Hepatocyte (in vitro differentiated cells): ENCODE measurements around the gene KRT26. TPM values are rescaled to one million over a fixed set of nuclear protein-coding genes. Genes with fewer than 3 reads are reported as not detected.
"Not testable (repeated sequence)": the region's sequence is repeated elsewhere in the genome, so short reads cannot be mapped to it uniquely, and the experiment has no call there.

Experiments
- DNase-seq: peaks from one replicate; pipeline ENCODE4 v3.0.0-alpha.2; 2016; ENCODE audit warnings: low spot score
- H2AFZ ChIP-seq: fragments of 200-600 bp; sonication (generic); 2 replicates; pipeline ENCODE4 v1.6.0; 2016; ENCODE audit warnings: antibody characterized with exemption, mild to moderate bottlenecking
- H3K27ac ChIP-seq: fragments of 200-600 bp; sonication (generic); 2 replicates; pipeline ENCODE4 v1.5.1; 2016; ENCODE audit warnings: mild to moderate bottlenecking
- H3K27me3 ChIP-seq: fragments of 200-600 bp; sonication (generic); 2 replicates; pipeline ENCODE4 v1.6.1; 2016
- H3K36me3 ChIP-seq: fragments of 200-600 bp; sonication (generic); replicated peaks from 2 replicates; pipeline ENCODE4 v1.5.1; 2016; ENCODE audit warnings: low read depth; ENCODE audit not compliant: insufficient read depth
- H3K4me1 ChIP-seq: fragments of 200-600 bp; sonication (generic); 2 replicates; pipeline ENCODE4 v1.5.1; 2016; ENCODE audit warnings: mild to moderate bottlenecking, moderate library complexity; ENCODE audit not compliant: insufficient read depth
- H3K4me2 ChIP-seq: fragments of 200-600 bp; sonication (generic); 2 replicates; pipeline ENCODE4 v1.6.0; 2016
- H3K4me3 ChIP-seq: fragments of 200-600 bp; sonication (generic); 2 replicates; pipeline ENCODE4 v1.5.1; 2016; ENCODE audit warnings: mild to moderate bottlenecking
- H3K79me2 ChIP-seq: fragments of 200-600 bp; sonication (generic); 2 replicates; pipeline ENCODE4 v1.6.0; 2017; ENCODE audit warnings: mild to moderate bottlenecking
- H3K9me2 ChIP-seq: fragments of 200-600 bp; sonication (generic); replicated peaks from 2 replicates; pipeline ENCODE4 v1.6.0; 2017; ENCODE audit warnings: mild to moderate bottlenecking; ENCODE audit not compliant: insufficient read depth
- H3K9me3 ChIP-seq: fragments of 200-600 bp; sonication (generic); 2 replicates; pipeline ENCODE4 v1.5.1; 2016; ENCODE audit warnings: low read depth, mild to moderate bottlenecking
- H4K20me1 ChIP-seq: fragments of 200-600 bp; sonication (generic); 2 replicates; pipeline ENCODE4 v1.6.0; 2016; ENCODE audit warnings: mild to moderate bottlenecking; ENCODE audit not compliant: insufficient read depth, poor library complexity, severe bottlenecking
- CTCF ChIP-seq: fragments of 200-600 bp; sonication (generic); IDR thresholded peaks from 2 replicates; pipeline ENCODE4 v1.5.1; 2016; ENCODE audit warnings: antibody characterized with exemption, mild to moderate bottlenecking; ENCODE audit not compliant: poor library complexity
- EZH2 ChIP-seq: fragments of 200-600 bp; sonication (generic); IDR thresholded peaks from 2 replicates; pipeline ENCODE4 v1.6.1; 2016; ENCODE audit warnings: antibody characterized with exemption, mild to moderate bottlenecking, borderline replicate concordance
- EZH2phosphoT487 ChIP-seq: fragments of 200-600 bp; sonication (generic); IDR thresholded peaks from one replicate; pipeline ENCODE4 v1.6.1; 2018; ENCODE audit warnings: antibody characterized with exemption, mild to moderate bottlenecking, low read depth, moderate library complexity; ENCODE audit not compliant: unreplicated experiment, severe bottlenecking
- WGBS: methylation state at CpG from one replicate; pipeline ENCODE4 v1.1.6; 2016; ENCODE audit warnings: low lambda C conversion rate; ENCODE audit errors: missing lambda C conversion rate; 5-methylcytosine and 5-hydroxymethylcytosine counted together
- polyA plus RNA-seq: library from polyadenylated mRNA; unstranded; fragments of >200 nt; fragmentation: Nextera tagmentation; extraction: Ambion mirVana; gene quantifications from 2 replicates; pipeline ENCODE4 v1.2.1, GENCODE V29; 2016
- total RNA-seq: library from RNA; depleted of rRNA; stranded (reverse); fragments of >200 nt; gene quantifications from 2 replicates; pipeline ENCODE4 v1.2.3, GENCODE V29; 2014

KRT26 gene
- total and polyA plus RNA-seq, 2 experiments from 2014 or later: not detected

GRCh38 chr17:40751065-40751464, 20.9 kb downstream of the KRT26 start:
- DNase-seq: no peak
- no peaks in the 10 kb centered on the region for H3K9me3 ChIP-seq
- no peak overlapping the region for H3K4me3 ChIP-seq
- TF ChIP-seq EZH2phosphoT487 (no peak), CTCF (no peak), EZH2 (no peak)
- H3K4me2 ChIP-seq: no peak overlapping the region
- H3K4me1 ChIP-seq: no peaks in the 10 kb centered on the region
- peaks cover 8% of the 10 kb centered on the region for H3K27me3 ChIP-seq
- H3K9me2 ChIP-seq: no peaks in the 10 kb centered on the region
- H3K27ac ChIP-seq: no peak overlapping the region
- no peaks in the 10 kb centered on the region for H4K20me1 ChIP-seq
- 93% methylated on average over 14 of the region's 14 CpGs for WGBS
- H2AFZ ChIP-seq: no peak overlapping the region
- no peaks in the 10 kb centered on the region for H3K79me2 ChIP-seq
- H3K36me3 ChIP-seq: no peaks in the 10 kb centered on the region

- WGBS: 89% methylated on average over 6 of the region's 6 CpGs
- no peaks in the 10 kb centered on the region for H3K9me3 ChIP-seq
- peaks cover 9% of the 10 kb centered on the region for H3K27me3 ChIP-seq
- H3K36me3 ChIP-seq: no peaks in the 10 kb centered on the region
- no peak overlapping the region for H3K4me3 ChIP-seq
- no peak for DNase-seq
- H3K27ac ChIP-seq: no peak overlapping the region
- H3K9me2 ChIP-seq: no peaks in the 10 kb centered on the region
- H3K4me2 ChIP-seq: no peak overlapping the region
- H4K20me1 ChIP-seq: no peaks in the 10 kb centered on the region
- no peaks in the 10 kb centered on the region for H3K4me1 ChIP-seq
- no peak overlapping the region for H2AFZ ChIP-seq
- no peaks in the 10 kb centered on the region for H3K79me2 ChIP-seq
- TF ChIP-seq EZH2 (no peak), CTCF (no peak), EZH2phosphoT487 (no peak)
These were observed 21.6 kb downstream of the KRT26 start for GRCh38 chr17:40750391-40750790.

DNA sequence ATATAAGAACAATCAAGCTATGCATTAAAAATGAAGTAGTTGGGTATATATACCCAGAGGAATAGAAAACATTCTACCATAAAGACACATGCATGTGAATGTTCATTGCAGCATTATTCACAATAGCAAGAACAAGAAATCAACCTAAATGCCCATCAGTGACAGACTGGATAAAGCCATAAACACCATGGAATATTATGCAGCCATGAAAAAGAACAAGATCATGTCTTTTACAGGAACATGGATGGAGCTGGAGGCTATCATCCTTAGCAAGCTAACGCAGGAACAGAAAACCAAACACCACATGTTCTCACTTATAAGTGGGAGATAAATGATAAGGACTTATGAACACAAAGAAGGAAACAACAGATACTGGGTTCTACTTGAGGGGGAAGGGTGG, 23.3 kb downstream of the KRT26 start:
- H4K20me1 ChIP-seq, H3K9me2 ChIP-seq, H3K4me3 ChIP-seq, H3K4me1 ChIP-seq, H3K27ac ChIP-seq, DNase-seq, H2AFZ ChIP-seq, H3K79me2 ChIP-seq, H3K36me3 ChIP-seq, H3K4me2 ChIP-seq, H3K9me3 ChIP-seq: not testable (repeated sequence)
- peaks cover 11% of the 10 kb centered on the region for H3K27me3 ChIP-seq
- WGBS: 86% methylated on average over 1 of the region's 1 CpG

GRCh38 chr17:40738553-40738952, 33.4 kb downstream of the KRT26 start:
- Histone ChIP-seq H3K4me3 (no peak overlapping the region), H3K36me3 (no peaks in the 10 kb centered on the region), H3K9me2 (no peaks in the 10 kb centered on the region), H3K4me1 (no peaks in the 10 kb centered on the region), H3K27me3 (no peaks in the 10 kb centered on the region), H2AFZ (no peak overlapping the region), H3K79me2 (no peaks in the 10 kb centered on the region), H3K9me3 (no peaks in the 10 kb centered on the region), H3K27ac (no peak overlapping the region), H3K4me2 (no peak overlapping the region), H4K20me1 (no peaks in the 10 kb centered on the region)
- WGBS: 59% methylated on average over 4 of the region's 4 CpGs
- TF ChIP-seq CTCF (no peak), EZH2 (no peak), EZH2phosphoT487 (no peak)
- no peak for DNase-seq
